Small intestine (tissue), 16 donors: Measurements from ENCODE around the gene DNAJB12. TPM values are rescaled to one million over a fixed set of nuclear protein-coding genes. Genes with fewer than 3 reads are reported as not detected.
"Not testable (repeated sequence)": the region's sequence is repeated elsewhere in the genome, so short reads cannot be mapped to it uniquely, and the experiment has no call there.

ENCODE experiments used
- DNase-seq, 2 donors: peaks; one replicate each; pipeline versions ENCODE4 v3.0.0 to v3.0.0-alpha.2; 2013
- FAIRE-seq: peaks from 2 replicates; lab custom pipeline; 2012; peaks lifted over from hg19 to GRCh38; lab: Jason Lieb, UNC
- H3K27ac ChIP-seq, 3 donors: one replicate each; pipeline ENCODE4 v1.5.1; 2013; ENCODE audit warnings: low read length in 2 of 3, mild to moderate bottlenecking in 2 of 3, control low read depth in 1 of 3, inconsistent platforms in 1 of 3, low read depth in 1 of 3, moderate library complexity in 1 of 3
- H3K27me3 ChIP-seq, 3 donors: one replicate each; pipeline ENCODE4 v1.6.1; 2013; ENCODE audit warnings: low read length in 3 of 3, inconsistent platforms in 1 of 3; ENCODE audit not compliant: control insufficient read depth in 3 of 3, insufficient read depth in 3 of 3
- H3K36me3 ChIP-seq, 3 donors: one replicate each; pipeline ENCODE4 v1.6.1; 2013; ENCODE audit warnings: low read length in 3 of 3, inconsistent platforms in 1 of 3, low read depth in 1 of 3, mild to moderate bottlenecking in 1 of 3, moderate library complexity in 1 of 3; ENCODE audit not compliant: control insufficient read depth in 3 of 3, insufficient read depth in 2 of 3
- H3K4me1 ChIP-seq, 3 donors: one replicate each; pipeline ENCODE4 v1.6.1; 2013; ENCODE audit warnings: low read length in 2 of 3, inconsistent platforms in 1 of 3, low read depth in 1 of 3, mild to moderate bottlenecking in 1 of 3, moderate library complexity in 1 of 3; ENCODE audit not compliant: control insufficient read depth in 3 of 3, insufficient read depth in 2 of 3
- H3K4me3 ChIP-seq, 3 donors: one replicate each; pipeline ENCODE4 v1.5.1; 2013; ENCODE audit warnings: low read length in 3 of 3, control low read depth in 1 of 3, inconsistent platforms in 1 of 3, low read depth in 1 of 3, mild to moderate bottlenecking in 1 of 3, moderate library complexity in 1 of 3
- H3K9me3 ChIP-seq, 2 donors: one replicate each; pipeline ENCODE4 v1.6.1; 2013; ENCODE audit warnings: low read depth in 1 of 2, low read length in 1 of 2; ENCODE audit not compliant: control insufficient read depth in 2 of 2, insufficient read depth in 1 of 2
- WGBS, 3 donors: extraction: QIAGEN DNeasy Blood & Tissue Kit; methylation state at CpG; one replicate each; pipeline ENCODE4 v1.1.7; 2013; 5-methylcytosine and 5-hydroxymethylcytosine counted together
- long read RNA-seq, 10 donors: transcript quantifications; one replicate each; lab custom pipeline, GENCODE V29; 2026
- polyA plus RNA-seq, 4 donors: library from polyadenylated mRNA; stranded (reverse) in 3 of 4; unstranded in 1 of 4; fragments of 200-250 nt in 3 of 4; fragments of 120-200 nt in 1 of 4; gene quantifications; one replicate each; pipeline versions ENCODE4 v1.2.1 to v1.2.3, GENCODE V29; 2013
- donor health status: healthy with polysubstance abuse.
- donor health status: control.
- donor health status: control.
- donor health status: Bipolar disorder and iron deficiency.
- donor health status: healthy.

Gene DNAJB12
- polyA plus RNA-seq, result 10 to 100 TPM; 17.0 to 37.1 (median 22.9) TPM
- long read RNA-seq, donor 1, full-length matches to known transcripts, result 23 of 53 reads
- long read RNA-seq, donor 1, partial matches to known transcripts, result 18 of 53 reads
- long read RNA-seq, donor 1, other reads (novel, unspliced or antisense), result 12 of 53 reads
- long read RNA-seq, donor 2, full-length matches to known transcripts, result 7 of 7 reads
- long read RNA-seq, donor 2, partial matches to known transcripts, result 0 of 7 reads
- long read RNA-seq, donor 2, other reads (novel, unspliced or antisense), result 0 of 7 reads
- long read RNA-seq, donor 3, full-length matches to known transcripts, result 4 of 13 reads
- long read RNA-seq, donor 3, partial matches to known transcripts, result 9 of 13 reads
- long read RNA-seq, donor 3, other reads (novel, unspliced or antisense), result 0 of 13 reads
- long read RNA-seq, donor 4, result 0 reads
- long read RNA-seq, donor 5, full-length matches to known transcripts, result 5 of 5 reads
- long read RNA-seq, donor 5, partial matches to known transcripts, result 0 of 5 reads
- long read RNA-seq, donor 5, other reads (novel, unspliced or antisense), result 0 of 5 reads
- long read RNA-seq, donor 6, full-length matches to known transcripts, result 8 of 8 reads
- long read RNA-seq, donor 6, partial matches to known transcripts, result 0 of 8 reads
- long read RNA-seq, donor 6, other reads (novel, unspliced or antisense), result 0 of 8 reads
- long read RNA-seq, donor 7, result 0 reads
- long read RNA-seq, donor 8, partial matches to known transcripts, result 0 of 2 reads
- long read RNA-seq, donor 8, other reads (novel, unspliced or antisense), result 0 of 2 reads
- long read RNA-seq, donor 9, full-length matches to known transcripts, result 2 of 2 reads
- long read RNA-seq, donor 9, partial matches to known transcripts, result 0 of 2 reads
- long read RNA-seq, donor 9, other reads (novel, unspliced or antisense), result 0 of 2 reads
- long read RNA-seq, donor 10, full-length matches to known transcripts, result 12 of 36 reads
- long read RNA-seq, donor 10, partial matches to known transcripts, result 24 of 36 reads
- long read RNA-seq, donor 10, other reads (novel, unspliced or antisense), result 0 of 36 reads

DNA sequence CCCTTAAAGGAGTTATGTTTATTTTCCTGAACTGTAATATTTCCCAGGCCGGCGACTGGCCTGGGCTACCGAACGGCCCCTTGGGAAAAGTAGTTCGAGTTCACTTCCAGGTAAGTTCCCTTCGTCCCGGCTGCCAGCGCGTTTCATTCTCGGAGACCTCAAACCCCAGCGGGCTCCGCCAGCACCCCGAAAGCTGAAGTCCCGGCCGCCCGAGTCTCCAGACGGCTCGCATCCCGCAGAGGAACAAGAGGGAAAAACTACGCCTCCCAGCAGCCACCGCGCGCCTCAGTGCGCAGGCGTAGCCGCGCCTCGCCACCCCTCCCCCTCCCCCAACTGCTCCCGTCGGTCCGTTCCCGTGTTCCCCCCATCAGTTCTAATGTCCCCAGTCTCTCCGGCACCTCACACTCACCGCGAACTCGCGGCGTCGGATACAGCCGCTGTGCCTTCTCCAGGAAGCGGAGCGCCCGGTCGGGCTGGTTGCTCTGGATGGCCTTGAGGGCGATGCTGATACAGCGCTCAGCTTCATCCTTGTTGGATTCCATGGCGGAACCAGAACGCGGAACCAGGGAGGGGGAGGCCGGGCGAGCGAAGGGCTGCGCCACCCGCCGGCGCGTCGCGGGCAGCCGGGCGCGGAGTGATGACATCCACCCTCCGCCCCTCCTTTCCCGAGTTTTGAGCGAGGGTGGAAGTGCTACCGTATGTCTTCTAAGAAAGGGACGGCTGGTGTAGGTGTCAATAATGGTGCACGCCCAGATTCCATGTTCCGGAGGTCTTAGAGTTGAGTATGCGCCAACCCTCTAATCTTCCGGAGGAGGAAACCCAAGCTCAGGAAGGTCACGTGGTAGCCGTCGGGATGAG is at the start of gene DNAJB12:
DNAJB12 (minus strand) TSS at position 564 of the 858 bp plus-strand sequence; CDS start at position 542, 22 bp downstream.
- FAIRE-seq, result no peak
- Histone ChIP-seq H3K27me3 (no peaks in the 10 kb centered on the region), H3K4me3 (peak within 1 kb of the TSS; percentile 67 to 94 (median 89)), H3K36me3 (peaks cover 0 to 28% (median 0%) of the 10 kb centered on the region in 3 donors), H3K4me1 (peaks cover 2 to 15% (median 3%) of the 10 kb centered on the region in 3 donors), H3K9me3 (no peaks in the 10 kb centered on the region), H3K27ac (peak within 1 kb of the TSS; percentile 81 to 100 (median 93))
- WGBS, 3 donors, result 0% methylated on average over 70 to 74 of the region's 74 CpGs
- peak; percentile 92 to 98 for DNase-seq

DNA sequence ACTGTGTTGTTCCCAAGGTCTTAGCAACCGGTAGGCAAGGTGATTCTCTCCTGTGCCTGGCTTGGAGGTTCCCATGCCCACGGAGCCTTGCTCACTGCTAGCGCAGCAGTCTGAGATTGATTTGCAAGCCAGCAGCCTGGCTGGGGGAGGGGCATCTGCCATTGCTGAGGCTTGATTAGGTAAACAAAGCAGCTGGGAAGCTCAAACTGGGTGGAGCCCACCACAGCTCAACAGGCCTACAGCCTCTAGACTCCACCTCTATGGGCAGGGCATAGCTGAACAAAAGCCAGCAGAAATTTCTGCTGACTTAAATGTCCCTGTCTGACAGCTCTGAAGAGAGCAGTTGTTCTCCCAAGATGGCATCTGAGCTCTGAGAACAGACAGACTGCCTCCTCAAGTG is 40.9 kb upstream of the DNAJB12 start:
- H3K4me1 ChIP-seq, FAIRE-seq, DNase-seq, H3K4me3 ChIP-seq, H3K27ac ChIP-seq, H3K27me3 ChIP-seq, H3K9me3 ChIP-seq: not testable (repeated sequence)
- WGBS, 3 donors, result 88 to 100% (median 92%) methylated on average over 3 of the region's 3 CpGs
- H3K36me3 ChIP-seq, result peaks cover 0 to 24% (median 2%) of the 10 kb centered on the region in 3 donors

DNA sequence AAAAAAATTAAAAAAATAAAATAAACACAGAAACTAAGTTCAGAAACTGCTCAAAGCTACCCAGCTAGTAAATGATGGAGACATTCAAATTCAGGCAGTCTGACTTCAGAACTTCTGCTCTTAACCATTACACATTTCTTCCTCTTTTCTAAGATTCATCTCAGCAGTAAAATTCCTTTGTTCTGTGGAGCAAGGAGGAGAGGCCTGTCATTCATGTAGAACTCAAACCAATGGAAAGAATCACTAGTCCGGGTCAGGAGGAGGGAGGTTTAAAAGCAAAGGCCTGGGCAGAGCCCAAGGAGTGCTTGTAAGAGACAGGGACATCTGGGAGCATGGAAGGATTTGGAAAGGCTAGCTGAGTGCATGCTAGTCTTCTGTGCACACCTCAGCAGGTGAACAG is 37.9 kb upstream of the DNAJB12 start:
- peaks cover 0 to 21% (median 4%) of the 10 kb centered on the region in 3 donors for H3K36me3 ChIP-seq
- DNase-seq (no peak), FAIRE-seq (no peak)
- H3K27me3 ChIP-seq, result no peaks in the 10 kb centered on the region
- no peak overlapping the region for H3K4me3 ChIP-seq
- 82 to 89% (median 88%) methylated on average over 1 of the region's 1 CpG for WGBS, 3 donors
- H3K9me3 ChIP-seq, result peaks cover 0 to 9% of the 10 kb centered on the region in 2 donors
- H3K27ac ChIP-seq, result no peak overlapping the region
- peaks cover 0 to 7% (median 0%) of the 10 kb centered on the region in 3 donors for H3K4me1 ChIP-seq

DNA sequence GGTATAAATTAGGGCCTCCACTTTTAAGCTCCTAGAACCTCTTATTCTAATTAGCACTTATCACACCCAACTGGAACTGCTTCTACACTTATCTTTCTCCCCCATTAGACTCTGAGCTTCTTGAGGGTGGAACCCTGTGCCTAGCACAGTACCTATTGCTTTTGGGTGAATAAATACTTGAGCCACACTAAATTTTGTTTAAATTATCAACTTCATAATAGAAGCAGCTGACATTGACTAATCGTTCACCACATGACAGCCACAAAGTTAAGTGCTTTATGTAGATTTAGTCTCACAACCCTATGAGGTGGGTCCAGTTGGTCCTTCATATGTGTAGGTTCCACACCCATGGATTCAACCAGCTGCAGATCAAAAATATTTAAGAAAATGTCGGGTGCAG is 36.0 kb upstream of the DNAJB12 start:
- Histone ChIP-seq H3K9me3 (peaks cover 0 to 7% of the 10 kb centered on the region in 2 donors), H3K27me3 (no peaks in the 10 kb centered on the region), H3K4me3 (no peak overlapping the region), H3K27ac (no peak overlapping the region), H3K36me3 (peaks cover 0 to 22% (median 5%) of the 10 kb centered on the region in 3 donors), H3K4me1 (peaks cover 0 to 7% (median 0%) of the 10 kb centered on the region in 3 donors)
- 85 to 96% (median 92%) methylated on average over 2 of the region's 2 CpGs for WGBS, 3 donors
- FAIRE-seq (no peak), DNase-seq (no peak)

DNA sequence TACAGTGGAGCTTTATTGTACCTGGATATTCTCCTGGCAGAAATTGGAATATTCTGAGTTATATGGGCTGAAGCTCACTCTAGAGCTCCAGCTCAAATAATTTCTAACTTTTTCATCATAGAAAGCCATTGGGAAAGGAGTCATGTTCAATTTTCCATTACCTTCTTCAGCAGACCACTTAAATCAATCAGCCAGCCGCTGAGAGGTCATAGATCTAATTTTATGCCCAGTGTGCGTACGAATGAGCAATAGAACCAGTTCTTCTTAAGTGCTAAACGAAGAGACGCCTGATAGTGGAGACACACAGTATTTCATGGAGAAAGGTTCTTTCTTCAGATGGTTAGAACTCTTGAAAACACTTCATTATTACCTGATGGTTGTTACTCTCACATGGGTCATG is 35.0 kb upstream of the DNAJB12 start:
- Histone ChIP-seq H3K9me3 (no peaks in the 10 kb centered on the region), H3K27ac (no peak overlapping the region), H3K4me1 (peaks cover 0 to 7% (median 0%) of the 10 kb centered on the region in 3 donors), H3K27me3 (no peaks in the 10 kb centered on the region), H3K4me3 (no peak overlapping the region), H3K36me3 (peaks cover 0 to 19% (median 6%) of the 10 kb centered on the region in 3 donors)
- DNase-seq (peak; percentile 5 to 23), FAIRE-seq (no peak)
- 47 to 71% (median 56%) methylated on average over 5 of the region's 5 CpGs for WGBS, 3 donors

DNA sequence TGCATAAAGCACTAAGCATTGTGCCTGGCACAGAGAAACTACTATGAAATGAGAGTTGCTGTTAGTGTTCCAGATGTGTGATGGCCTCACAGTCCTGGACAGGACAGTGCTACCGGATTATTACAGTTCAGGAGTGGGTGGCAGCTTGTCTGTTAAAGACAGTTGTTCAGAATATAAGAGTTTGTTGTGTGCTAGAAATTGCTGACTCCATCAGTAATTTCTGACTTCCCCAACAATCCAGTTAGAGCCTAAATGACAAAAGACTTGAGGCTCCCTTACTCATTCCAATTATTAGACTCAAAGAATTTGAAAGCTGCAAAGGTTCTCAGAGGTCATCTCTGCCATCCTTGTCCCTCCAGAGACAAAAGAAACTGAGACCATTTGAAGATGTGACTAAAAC is 34.3 kb upstream of the DNAJB12 start:
- peaks cover 0 to 19% (median 6%) of the 10 kb centered on the region in 3 donors for H3K36me3 ChIP-seq
- 89 to 91% (median 90%) methylated on average over 1 of the region's 1 CpG for WGBS, 3 donors
- DNase-seq (no peak), FAIRE-seq (no peak)
- H3K9me3 ChIP-seq, result no peaks in the 10 kb centered on the region
- no peaks in the 10 kb centered on the region for H3K27me3 ChIP-seq
- H3K4me1 ChIP-seq, result peaks cover 0 to 7% (median 0%) of the 10 kb centered on the region in 3 donors
- H3K27ac ChIP-seq, result no peak overlapping the region
- no peak overlapping the region for H3K4me3 ChIP-seq

DNA sequence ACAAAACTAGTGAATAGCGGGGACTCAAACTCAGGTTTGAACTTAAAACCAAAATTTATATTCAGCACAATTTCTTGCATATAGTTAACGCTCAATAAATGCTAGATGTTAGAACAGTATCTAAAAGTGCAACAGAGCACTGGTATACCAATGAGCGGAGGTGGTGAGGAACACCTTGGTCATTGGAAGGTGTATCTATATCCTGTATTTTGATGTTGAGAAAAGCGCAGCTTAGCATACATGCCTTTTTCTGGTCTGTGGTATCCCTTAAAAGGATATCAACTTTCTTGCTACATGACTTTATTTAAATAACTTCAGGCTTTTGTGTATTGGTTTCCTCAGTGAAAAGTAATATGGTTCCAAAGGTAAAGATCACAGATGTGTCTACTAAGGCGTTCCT is 33.3 kb upstream of the DNAJB12 start:
- no peak for FAIRE-seq

More for the DNA sequence above, 33.3 kb upstream of the DNAJB12 start:
- no peak for DNase-seq
- 91 to 96% (median 95%) methylated on average over 5 of the region's 5 CpGs for WGBS, 3 donors
- Histone ChIP-seq H3K27ac (no peak overlapping the region), H3K36me3 (peaks cover 0 to 13% (median 6%) of the 10 kb centered on the region in 3 donors), H3K4me1 (peaks cover 0 to 7% (median 0%) of the 10 kb centered on the region in 3 donors), H3K27me3 (no peaks in the 10 kb centered on the region), H3K9me3 (no peaks in the 10 kb centered on the region), H3K4me3 (no peak overlapping the region)
